Stimulated activated CD4-positive, alpha-beta T cell treated with anti-CD3 and anti-CD28 coated beads, Interleukin-4, amount 100 ng/mL, for 24 hours (primary cell): ENCODE results near the gene DDB1.

ENCODE experiments used
- DNase-seq: peaks from one replicate; pipeline ENCODE4 v3.0.0-alpha.2; 2020

Gene DDB1

DNA sequence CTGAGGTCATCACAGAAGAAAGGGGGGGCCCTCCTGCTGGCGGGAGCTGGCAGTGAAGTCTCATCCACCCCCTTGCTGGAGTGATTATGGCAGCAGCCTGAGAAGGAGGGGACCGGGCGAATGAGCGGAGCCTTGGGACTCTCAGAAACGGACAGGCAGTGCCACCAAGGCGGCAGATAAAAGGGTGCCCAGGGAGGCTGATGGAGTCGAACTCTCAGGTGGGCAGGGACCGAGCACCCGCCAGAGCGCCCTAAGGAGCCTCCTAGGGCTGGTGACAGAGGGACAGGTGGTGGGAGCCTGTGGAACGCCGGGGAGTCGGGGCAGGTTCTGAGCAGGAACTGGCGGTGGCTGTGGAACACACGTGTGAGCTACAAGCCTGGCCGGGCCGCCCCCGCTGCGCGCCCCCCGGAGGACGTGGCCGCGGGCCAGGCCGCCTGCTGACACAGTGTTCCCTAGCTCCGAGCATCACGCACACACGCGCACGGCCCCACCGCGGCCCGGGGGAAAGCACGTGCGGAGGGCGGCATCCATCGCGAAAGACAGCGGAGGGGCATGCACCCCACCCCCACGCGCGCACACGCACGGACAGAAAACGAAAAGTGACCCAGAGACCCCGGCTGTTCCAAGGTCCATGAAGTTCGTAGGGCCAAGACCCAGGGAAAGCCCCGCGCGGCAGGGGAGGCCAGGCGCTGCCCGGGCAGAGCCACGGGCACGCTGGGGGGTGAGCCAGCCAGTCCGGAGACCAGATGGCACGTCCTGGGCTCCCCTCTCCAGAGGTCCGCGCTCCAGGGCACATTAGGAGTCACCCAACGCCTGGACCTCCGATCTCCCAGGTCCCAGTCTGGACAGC, 38.8 kb downstream of the DDB1 start:
- DNase-seq = peak; percentile 44

DNA sequence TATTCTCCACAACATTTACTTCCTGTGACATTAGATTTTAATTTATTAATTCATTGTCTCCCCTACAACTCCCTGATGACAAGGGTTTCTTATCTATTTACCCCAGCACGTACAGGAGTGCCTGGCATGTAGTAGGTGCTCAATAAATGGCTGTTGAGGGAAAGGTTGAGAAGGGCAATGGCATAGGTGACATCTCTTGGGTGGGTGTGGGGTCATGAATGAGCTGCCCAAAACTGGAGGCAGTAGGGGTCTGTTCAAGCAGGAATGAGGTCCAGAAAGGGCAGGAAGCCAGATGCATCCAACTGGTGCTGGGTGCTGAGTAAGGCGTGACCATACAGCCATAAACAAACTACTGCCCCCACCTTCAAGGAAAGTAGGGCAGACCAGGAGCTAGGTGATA, 40.5 kb downstream of the DDB1 start:
- no peak for DNase-seq

GRCh38 chr11:61290905-61291690, 41.8 kb downstream of the DDB1 start:
- no peak for DNase-seq

GRCh38 chr11:61287338-61287977, 45.4 kb downstream of the DDB1 start:
- DNase-seq = no peak

DNA sequence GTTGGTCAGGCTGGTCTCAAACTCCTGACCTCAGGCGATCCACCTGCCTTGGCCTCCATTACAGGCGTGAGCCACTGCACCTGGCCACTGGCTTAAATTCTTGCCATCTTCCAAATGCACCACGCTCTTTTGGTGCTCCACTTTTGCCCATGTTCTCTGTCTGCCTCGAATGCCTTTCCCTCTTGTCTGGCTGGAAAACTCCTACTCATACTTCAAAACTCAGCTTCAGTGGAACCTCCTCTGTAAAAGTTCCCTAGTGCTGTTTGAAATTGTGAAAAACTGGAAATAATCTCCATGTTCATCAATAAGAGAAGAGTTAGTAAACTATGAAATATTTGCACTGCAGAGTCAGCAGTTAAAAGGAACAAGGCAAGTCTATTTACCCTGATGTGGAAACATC, 49.3 kb downstream of the DDB1 start:
- no peak for DNase-seq

DNA sequence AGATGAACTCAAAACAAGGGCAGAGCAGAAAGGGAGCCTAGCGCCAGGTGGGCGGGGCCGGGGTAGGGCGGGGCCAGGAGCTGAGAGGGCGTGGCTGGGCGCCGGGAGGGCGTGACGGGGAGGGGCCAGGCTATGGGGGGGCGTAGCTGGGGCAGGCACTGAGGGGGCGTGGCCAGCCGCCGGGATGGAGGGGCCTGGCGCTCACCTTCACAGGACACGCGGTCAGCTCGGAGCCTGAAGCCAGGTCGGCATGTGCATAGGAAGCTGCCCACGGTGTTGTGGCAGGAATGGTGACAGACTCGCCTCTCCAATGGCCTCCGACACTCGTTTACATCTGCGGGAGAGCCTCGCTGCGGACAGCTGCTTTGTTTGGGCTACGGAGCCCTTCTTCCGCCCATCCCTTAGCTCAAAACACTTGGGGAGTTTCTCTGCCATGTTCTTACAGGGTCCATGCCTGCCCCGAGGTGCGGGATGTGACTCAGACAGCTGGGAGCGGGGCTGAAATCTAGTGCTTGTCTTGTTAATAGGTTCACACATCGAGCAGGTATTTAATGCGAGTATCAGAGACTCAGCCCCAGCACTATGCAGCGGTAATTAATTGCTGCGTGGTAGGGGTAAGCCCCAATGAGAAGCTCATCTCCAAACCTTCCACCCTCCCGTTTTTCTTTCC, 51.2 kb downstream of the DDB1 start:
- peak; percentile 9 for DNase-seq

DNA sequence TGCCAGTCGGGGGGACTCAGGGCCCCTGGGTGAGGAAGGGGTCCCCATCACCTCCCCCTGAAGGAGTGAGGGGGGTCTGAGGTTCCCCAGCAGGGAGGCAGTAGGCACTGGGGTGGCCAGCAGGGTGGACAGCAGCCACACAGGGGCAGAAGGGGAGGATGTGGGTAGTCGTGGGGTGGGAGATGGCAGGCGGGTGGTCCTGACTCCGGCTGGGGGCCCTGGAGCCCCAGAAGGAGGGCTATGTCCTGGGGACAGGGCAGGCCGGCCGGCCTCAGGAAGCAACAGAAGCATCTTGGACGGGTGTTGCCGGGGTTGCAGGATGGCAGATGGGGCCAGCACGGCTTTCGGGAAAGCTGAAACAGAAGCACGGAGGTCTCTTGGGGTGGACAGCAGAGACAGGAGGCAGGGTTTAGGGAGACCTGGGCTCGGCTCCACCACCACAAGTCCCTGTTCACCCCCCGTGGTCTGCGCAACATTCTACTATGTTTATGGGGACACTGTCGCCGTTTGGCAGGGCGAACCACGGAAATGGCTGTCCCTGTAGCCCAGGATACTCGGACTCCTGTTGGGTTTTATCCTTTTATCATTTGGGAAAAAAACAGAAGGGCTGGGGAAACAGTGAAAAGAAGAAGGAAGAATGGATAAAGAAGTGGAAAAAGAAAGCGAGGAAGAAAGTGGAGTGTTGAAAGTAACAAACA, 51.9 kb downstream of the DDB1 start:
- DNase-seq = no peak

- no peak for DNase-seq
These were observed 52.8 kb downstream of the DDB1 start for GRCh38 chr11:61279934-61280659.

DNA sequence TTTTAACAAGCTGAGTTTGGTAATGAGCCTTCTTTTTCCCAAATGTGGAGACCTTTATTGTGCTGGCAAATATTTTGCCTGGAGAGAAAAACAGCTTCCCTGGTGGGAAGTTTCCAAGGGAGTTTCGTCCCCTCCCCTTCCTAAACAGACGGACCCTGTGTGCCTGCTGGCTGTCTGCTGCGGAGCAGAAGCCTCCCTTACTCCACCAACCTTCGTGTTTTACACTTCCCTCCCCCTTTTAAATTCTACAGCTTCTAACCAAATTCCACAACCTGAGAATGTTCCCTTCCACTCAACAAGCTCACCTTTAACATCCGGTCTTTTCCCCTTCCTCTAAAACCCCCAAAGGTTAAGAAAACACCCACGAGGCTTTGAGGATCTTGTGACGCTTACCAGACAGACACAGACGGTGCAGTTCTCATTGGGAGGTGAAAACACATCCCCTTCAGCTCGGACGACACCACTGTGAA, 54.9 kb downstream of the DDB1 start:
- no peak for DNase-seq

DNA sequence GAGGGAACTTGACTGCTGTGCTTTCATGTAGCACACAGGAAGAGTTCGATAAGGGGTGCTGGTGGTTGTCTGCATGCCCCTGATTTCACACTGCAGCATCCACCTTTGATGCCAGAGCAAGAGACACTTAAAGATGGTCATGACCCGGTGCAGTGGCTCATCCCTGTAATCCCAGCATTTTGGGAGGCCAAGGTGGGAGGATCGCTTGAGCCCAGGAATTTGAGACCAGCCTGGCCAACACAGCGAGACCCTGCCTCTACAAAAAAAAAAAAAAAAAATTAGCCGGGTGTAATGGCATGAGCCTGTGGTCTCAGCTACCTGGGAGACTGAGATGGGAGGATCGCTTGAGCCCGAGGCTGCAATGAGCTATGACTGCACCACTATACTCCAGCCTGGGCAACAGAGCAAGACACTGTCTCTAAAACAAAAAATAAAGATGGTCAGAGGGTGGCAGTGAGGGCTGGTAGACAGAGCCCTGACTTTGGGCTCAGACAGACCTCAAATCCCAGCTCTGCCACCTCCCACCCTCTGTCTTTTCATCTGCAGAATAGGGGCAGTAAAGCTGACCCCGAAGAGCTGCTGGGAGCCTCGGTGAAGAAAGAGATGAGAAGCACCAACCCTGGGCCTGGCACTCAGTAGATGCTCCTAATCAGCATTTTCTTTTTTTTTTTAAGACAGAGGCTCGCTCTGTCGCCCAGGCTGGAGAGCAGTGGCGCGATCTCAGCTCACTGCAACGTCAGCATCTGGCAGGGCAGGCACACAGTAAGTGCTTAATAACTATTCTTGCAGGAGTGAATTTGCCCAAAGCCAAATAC, 55.5 kb downstream of the DDB1 start:
- no peak for DNase-seq

DNA sequence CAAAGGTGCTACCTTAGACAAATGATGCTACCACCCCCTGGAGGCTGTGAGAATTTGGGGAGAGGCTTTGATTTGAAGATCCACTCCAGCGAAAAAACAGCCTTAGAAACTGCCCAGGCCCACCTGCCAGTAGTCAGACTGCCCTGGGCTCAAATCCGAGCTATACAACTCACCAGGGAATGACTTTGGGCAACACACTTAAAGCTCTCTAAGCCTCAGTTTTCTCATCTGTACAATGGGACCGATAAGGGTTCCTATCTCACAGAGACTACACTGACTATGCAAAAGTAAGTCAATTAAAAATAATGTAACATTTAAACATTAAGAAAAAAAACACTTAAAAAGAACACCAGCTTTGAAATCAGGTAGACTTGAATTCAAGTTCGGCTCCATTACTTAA, 57.7 kb downstream of the DDB1 start:
- no peak for DNase-seq

DNA sequence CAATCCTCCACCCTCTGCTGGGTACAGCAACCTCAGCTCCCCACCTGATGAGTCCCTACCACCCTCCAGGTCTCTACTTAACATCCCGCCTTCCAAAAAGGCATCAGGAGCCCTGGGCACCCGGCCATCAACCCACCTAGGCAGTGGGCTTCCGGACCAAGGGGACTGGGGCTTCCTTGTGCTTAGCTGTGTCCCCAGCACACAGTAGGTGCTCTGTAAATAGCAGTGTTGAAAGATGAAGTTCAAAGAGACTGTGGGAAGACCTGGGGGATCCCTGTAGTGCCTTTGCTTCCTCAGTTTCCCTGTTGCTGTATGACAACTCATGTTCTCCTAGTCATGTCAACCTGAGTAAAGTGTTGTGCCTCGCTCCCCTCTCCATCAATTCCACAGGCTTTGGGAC, 58.8 kb downstream of the DDB1 start:
- no peak for DNase-seq

GRCh38 chr11:61273178-61274078, 59.5 kb downstream of the DDB1 start:
- DNase-seq = no peak

- DNase-seq = no peak
These were observed 60.2 kb downstream of the DDB1 start for GRCh38 chr11:61272731-61273130.

- no peak for DNase-seq
These were observed 62.4 kb downstream of the DDB1 start for GRCh38 chr11:61270354-61271076.

- DNase-seq = no peak
These were observed 64.2 kb downstream of the DDB1 start for GRCh38 chr11:61268588-61269250.

DNA sequence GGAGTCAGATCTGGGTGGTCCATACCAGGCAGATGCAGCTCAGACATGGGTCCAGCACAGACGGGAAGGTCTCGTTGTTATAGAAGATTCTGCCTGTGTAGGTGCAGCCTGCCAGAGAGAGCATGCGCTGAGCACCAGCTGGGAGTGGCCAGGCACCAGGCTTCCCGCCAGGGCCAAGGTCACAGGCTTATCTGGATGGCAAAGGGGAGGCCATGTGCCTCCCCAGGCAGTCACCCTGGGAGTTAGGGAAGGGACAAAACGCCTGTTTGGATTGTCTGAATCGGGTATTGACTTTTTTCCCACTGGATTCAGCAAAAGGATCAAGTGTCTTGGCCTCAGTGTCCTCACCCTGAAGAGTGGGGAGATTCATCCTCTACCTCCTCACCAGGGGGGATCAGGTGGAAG, 65.5 kb downstream of the DDB1 start:
- no peak for DNase-seq

DNA sequence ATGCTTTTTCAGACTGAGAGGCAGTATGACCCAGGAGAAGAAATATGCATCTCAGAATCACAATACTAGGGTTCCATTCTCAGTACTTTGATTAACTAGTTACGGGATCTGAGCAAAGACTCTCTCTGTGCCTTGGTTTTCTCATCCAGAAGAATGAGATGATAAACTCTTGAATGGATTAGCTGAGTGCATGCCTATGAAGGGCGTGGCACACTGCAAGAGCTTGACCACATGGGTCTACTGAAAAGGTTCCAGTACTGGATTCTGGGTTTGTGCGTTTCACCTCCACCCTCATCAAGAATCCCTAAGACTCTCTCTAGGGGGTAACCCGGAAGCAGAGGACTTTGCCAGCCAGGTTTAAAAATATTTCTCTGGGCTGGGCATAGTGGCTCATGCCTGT, 66.3 kb downstream of the DDB1 start:
- no peak for DNase-seq
